ENCODE measurements around the gene PTTG1IP2. TPM values are rescaled to one million over a fixed set of nuclear protein-coding genes. Genes with fewer than 3 reads are reported as not detected.

Gene PTTG1IP2
- total RNA-seq, 1 experiment from 2014 or later, result not detected

GRCh38 chr7:90424720-90425119 is 44.7 kb upstream of the PTTG1IP2 start:
- no peak overlapping the region for H3K9ac ChIP-seq (ENCODE audit: extremely low read depth, insufficient read length, low read length)

More at GRCh38 chr7:90424720-90425119, 44.7 kb upstream of the PTTG1IP2 start:
- Histone ChIP-seq H4K5ac (ENCODE audit: insufficient read length, low read depth, low read length) (no peak overlapping the region), H3K4me1 (ENCODE audit: insufficient read depth, low read length) (no peaks in the 10 kb centered on the region), H3K14ac (ENCODE audit: insufficient read depth, low read length) (no peak overlapping the region), H2AFZ (ENCODE audit: low read length) (no peak overlapping the region), H2BK20ac (ENCODE audit: low read depth, low read length, poor library complexity, severe bottlenecking) (no peak overlapping the region), H2BK5ac (ENCODE audit: insufficient read length, low read length) (no peak overlapping the region), H4K20me1 (ENCODE audit: control insufficient read depth, insufficient read depth, insufficient read length) (no peaks in the 10 kb centered on the region), H3K18ac (ENCODE audit: insufficient read length, low read depth, low read length) (no peak overlapping the region), H4K91ac (ENCODE audit: insufficient read length, low read depth, low read length) (no peak overlapping the region), H3K79me1 (ENCODE audit: insufficient read depth, low read depth, low read length, poor library complexity, severe bottlenecking) (no peaks in the 10 kb centered on the region), H3T11ph (ENCODE audit: low read length) (no peak overlapping the region), H3K4me2 (ENCODE audit: insufficient read depth, insufficient read length, low read length) (no peak overlapping the region), H3K27me3 (ENCODE audit: insufficient read depth, low read length) (no peaks in the 10 kb centered on the region), H2BK15ac (ENCODE audit: low read depth, low read length) (no peak overlapping the region), H3K23me2 (ENCODE audit: insufficient read length, low read depth, low read length, poor library complexity, severe bottlenecking) (no peaks in the 10 kb centered on the region), H3K27ac (ENCODE audit: insufficient read length, low read depth, low read length) (no peak overlapping the region), H3K23ac (ENCODE audit: insufficient read length, low read depth, low read length) (no peak overlapping the region), H2BK120ac (ENCODE audit: low read depth, low read length, poor library complexity, severe bottlenecking) (no peak overlapping the region), H3K79me2 (ENCODE audit: insufficient read depth, low read length) (no peaks in the 10 kb centered on the region), H3K9me3 (ENCODE audit: control insufficient read depth, low read depth, low read length) (peaks cover 4% of the 10 kb centered on the region), H2BK12ac (ENCODE audit: insufficient read length, low read depth, low read length) (no peak overlapping the region), H3K56ac (ENCODE audit: insufficient read length, low read depth, low read length) (no peak overlapping the region), H3K4ac (ENCODE audit: low read depth, low read length) (no peak overlapping the region), H4K8ac (replicated peaks; ENCODE audit: insufficient read length, low read depth, low read length) (no peak overlapping the region), H2AK5ac (ENCODE audit: insufficient read length, low read length) (no peak overlapping the region)
- no peak for DNase-seq
- no peak overlapping the region for H3K27ac Mint-ChIP-seq
- no peak for TF ChIP-seq CTCF (conservative IDR thresholded peaks at IDR 0.05)
- H3K9me3 Mint-ChIP-seq, result peaks cover 5 to 13% of the 10 kb centered on the region in 2 experiments; a peak in 4 of 5 replicates
- no peaks in the 10 kb centered on the region for H3K27me3 Mint-ChIP-seq (ENCODE audit: low read depth)
- no CpG with 5 or more reads among the region's 3 CpGs for WGBS (ENCODE audit: extremely low coverage, insufficient read length, low lambda C conversion rate)
- no peak overlapping the region for H3K4me3 Mint-ChIP-seq
- H3K4me1 Mint-ChIP-seq, result no peaks in the 10 kb centered on the region
- peaks cover 5 to 13% (median 7%) of the 10 kb centered on the region in 3 experiments; a peak in 6 of 7 replicates for H3K36me3 Mint-ChIP-seq (ENCODE audit: insufficient read depth in 1 of 3, low read depth in 3 of 3)

Data from H9 (cell line).